HepG2 (cell line): Measurements from ENCODE around the gene FRMD8. TPM values are rescaled to one million over a fixed set of nuclear protein-coding genes. Genes with fewer than 3 reads are reported as not detected.

Source experiments
- HDAC2 ChIP-seq: sonication (generic); formaldehyde crosslinking; IDR thresholded peaks from 2 replicates; pipeline ENCODE4 v1.4.0; 2020; ENCODE audit warnings: missing genetic modification reagents
- PRPF4 ChIP-seq: fragments of 200-400 bp; formaldehyde crosslinking; IDR thresholded peaks from 2 replicates; pipeline ENCODE4 v1.6.1; 2016; ENCODE audit warnings: low read length, low read depth; ENCODE audit not compliant: poor library complexity, severe bottlenecking
- REL ChIP-seq: sonication (generic); formaldehyde crosslinking; conservative IDR thresholded peaks from 2 replicates; pipeline ENCODE4 v1.8.0; 2022; ENCODE audit warnings: mild to moderate bottlenecking, missing genetic modification reagents, moderate library complexity
- TBP ChIP-seq: sonication (generic); formaldehyde crosslinking; IDR thresholded peaks from 2 replicates; pipeline ENCODE4 v1.5.0; 2020; ENCODE audit warnings: missing genetic modification reagents
- ZNF329 ChIP-seq: sonication (generic); formaldehyde crosslinking; IDR thresholded peaks from 2 replicates; pipeline ENCODE4 v1.9.0; 2021; ENCODE audit warnings: low read depth, mild to moderate bottlenecking, missing genetic modification reagents
- ZNF530 ChIP-seq: sonication (generic); formaldehyde crosslinking; IDR thresholded peaks from 2 replicates; pipeline ENCODE4 v1.5.0; 2020; ENCODE audit warnings: low read depth, mild to moderate bottlenecking, missing genetic modification reagents
- ZNF629 ChIP-seq: sonication (generic); formaldehyde crosslinking; conservative IDR thresholded peaks from 2 replicates; pipeline ENCODE4 v1.5.0; 2020; ENCODE audit warnings: missing genetic modification reagents
- ZNF724P ChIP-seq: sonication (generic); formaldehyde crosslinking; IDR thresholded peaks from 2 replicates; pipeline ENCODE4 v1.8.0; 2022; ENCODE audit warnings: missing genetic modification reagents, borderline replicate concordance
- polyA plus RNA-seq, 8 experiments: library from polyadenylated mRNA; depleted of rRNA in 3 of 8; stranded (reverse) in 7 of 8; unstranded in 1 of 8; fragments of >200 nt; fragmentation: Illumina TruSeq in 4 of 8; extraction: Trizol in 4 of 8; gene quantifications; 2 replicates each; pipeline versions ENCODE4 v1.2.1 to v1.2.3, GENCODE V29; 2011 to 2016; ENCODE audit warnings: low read depth in 4 of 8, missing spikeins in 1 of 8, mixed read lengths in 1 of 8; ENCODE audit not compliant: insufficient read depth in 1 of 8
- total RNA-seq, 5 experiments: library from RNA; depleted of rRNA; stranded (reverse); fragments of >200 nt; fragmentation: Illumina TruSeq; extraction: Trizol; gene quantifications; 2 replicates each; pipeline ENCODE4 v1.2.3, GENCODE V29; 2016; ENCODE audit warnings: low read depth in 1 of 5
- TF ChIP-seq, protein P1 (sequence below): sonication (generic); formaldehyde crosslinking; conservative IDR thresholded peaks from 2 replicates; pipeline ENCODE4 v1.4.0; 2020; ENCODE audit warnings: mild to moderate bottlenecking, missing genetic modification reagents, moderate library complexity
- TF ChIP-seq, protein P2 (sequence below): sonication (generic); formaldehyde crosslinking; IDR thresholded peaks from 2 replicates; pipeline ENCODE4 v1.4.0; 2020; ENCODE audit warnings: missing genetic modification reagents, low read depth, mild to moderate bottlenecking, borderline replicate concordance
- TF ChIP-seq, protein P3 (sequence below): sonication (generic); formaldehyde crosslinking; IDR thresholded peaks from 2 replicates; pipeline ENCODE4 v1.4.0; 2020; ENCODE audit warnings: missing genetic modification reagents
- TF ChIP-seq, protein P4 (sequence below): sonication (generic); formaldehyde crosslinking; IDR thresholded peaks from 2 replicates; pipeline ENCODE4 v1.8.0; 2022; ENCODE audit warnings: mild to moderate bottlenecking, missing genetic modification reagents, borderline replicate concordance

FRMD8 gene
- total and polyA plus RNA-seq, 2 of the 13 experiments (the other 11 are each of a cell fraction or from before 2014, with no cell fraction given): 5.8 to 20.6 TPM

DNA sequence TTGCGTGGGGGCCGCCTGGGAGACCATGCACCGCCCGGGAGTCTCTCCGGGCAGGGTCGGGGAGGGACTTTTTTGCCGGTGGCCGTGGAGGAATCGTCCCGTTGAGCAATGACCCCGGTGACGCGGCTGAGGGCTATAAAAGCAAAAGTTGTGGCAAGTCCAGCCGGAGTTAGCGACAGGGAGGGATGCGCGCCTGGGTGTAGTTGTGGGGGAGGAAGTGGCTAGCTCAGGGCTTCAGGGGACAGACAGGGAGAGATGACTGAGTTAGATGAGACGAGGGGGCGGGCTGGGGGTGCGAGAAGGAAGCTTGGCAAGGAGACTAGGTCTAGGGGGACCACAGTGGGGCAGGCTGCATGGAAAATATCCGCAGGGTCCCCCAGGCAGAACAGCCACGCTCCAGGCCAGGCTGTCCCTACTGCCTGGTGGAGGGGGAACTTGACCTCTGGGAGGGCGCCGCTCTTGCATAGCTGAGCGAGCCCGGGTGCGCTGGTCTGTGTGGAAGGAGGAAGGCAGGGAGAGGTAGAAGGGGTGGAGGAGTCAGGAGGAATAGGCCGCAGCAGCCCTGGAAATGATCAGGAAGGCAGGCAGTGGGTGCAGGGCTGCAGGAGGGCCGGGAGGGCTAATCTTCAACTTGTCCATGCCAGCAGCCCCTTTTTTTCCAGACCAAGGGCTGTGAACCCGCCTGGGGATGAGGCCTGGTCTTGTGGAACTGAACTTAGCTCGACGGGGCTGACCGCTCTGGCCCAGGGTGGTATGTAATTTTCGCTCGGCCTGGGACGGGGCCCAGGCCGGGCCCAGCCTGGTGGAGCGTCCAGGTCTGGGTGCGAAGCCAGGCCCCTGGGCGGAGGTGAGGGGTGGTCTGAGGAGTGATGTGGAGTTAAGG lies 36.4 kb downstream of the FRMD8 start, which contains the start of gene NEAT1 (continued):
- peak; percentile 34; the same call in 1 of the 2 replicates for TF ChIP-seq TBP
- peak; percentile 38; the same call in 1 of the 2 replicates for TF ChIP-seq HDAC2 (CRISPR knock-in tag)
- peak; percentile 76; the same call in 1 of the 2 replicates for TF ChIP-seq ZNF329
- peak; percentile 42 for TF ChIP-seq ZNF629 (CRISPR knock-in tag)
- TF ChIP-seq REL: no peak
- no peak for TF ChIP-seq ZNF530 (CRISPR knock-in tag)
- peak; percentile 53; the same call in 1 of the 2 replicates for TF ChIP-seq ZNF724P (CRISPR knock-in tag)
- TF ChIP-seq, protein P1, sequence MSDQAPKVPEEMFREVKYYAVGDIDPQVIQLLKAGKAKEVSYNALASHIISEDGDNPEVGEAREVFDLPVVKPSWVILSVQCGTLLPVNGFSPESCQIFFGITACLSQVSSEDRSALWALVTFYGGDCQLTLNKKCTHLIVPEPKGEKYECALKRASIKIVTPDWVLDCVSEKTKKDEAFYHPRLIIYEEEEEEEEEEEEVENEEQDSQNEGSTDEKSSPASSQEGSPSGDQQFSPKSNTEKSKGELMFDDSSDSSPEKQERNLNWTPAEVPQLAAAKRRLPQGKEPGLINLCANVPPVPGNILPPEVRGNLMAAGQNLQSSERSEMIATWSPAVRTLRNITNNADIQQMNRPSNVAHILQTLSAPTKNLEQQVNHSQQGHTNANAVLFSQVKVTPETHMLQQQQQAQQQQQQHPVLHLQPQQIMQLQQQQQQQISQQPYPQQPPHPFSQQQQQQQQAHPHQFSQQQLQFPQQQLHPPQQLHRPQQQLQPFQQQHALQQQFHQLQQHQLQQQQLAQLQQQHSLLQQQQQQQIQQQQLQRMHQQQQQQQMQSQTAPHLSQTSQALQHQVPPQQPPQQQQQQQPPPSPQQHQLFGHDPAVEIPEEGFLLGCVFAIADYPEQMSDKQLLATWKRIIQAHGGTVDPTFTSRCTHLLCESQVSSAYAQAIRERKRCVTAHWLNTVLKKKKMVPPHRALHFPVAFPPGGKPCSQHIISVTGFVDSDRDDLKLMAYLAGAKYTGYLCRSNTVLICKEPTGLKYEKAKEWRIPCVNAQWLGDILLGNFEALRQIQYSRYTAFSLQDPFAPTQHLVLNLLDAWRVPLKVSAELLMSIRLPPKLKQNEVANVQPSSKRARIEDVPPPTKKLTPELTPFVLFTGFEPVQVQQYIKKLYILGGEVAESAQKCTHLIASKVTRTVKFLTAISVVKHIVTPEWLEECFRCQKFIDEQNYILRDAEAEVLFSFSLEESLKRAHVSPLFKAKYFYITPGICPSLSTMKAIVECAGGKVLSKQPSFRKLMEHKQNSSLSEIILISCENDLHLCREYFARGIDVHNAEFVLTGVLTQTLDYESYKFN (CRISPR knock-in tag): no peak; the same call in 1 of the 2 replicates
- TF ChIP-seq, protein P2, sequence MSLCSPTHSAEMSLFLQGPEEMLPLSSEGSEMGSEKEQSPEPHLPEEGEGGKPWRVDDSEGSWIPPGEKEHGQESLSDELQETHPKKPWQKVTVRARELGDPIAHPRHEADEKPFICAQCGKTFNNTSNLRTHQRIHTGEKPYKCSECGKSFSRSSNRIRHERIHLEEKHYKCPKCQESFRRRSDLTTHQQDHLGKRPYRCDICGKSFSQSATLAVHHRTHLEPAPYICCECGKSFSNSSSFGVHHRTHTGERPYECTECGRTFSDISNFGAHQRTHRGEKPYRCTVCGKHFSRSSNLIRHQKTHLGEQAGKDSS (CRISPR knock-in tag): 0 out of 2 replicates have a peak, but pooled peaks have one; percentile 56
- peak; percentile 80 for TF ChIP-seq PRPF4
- TF ChIP-seq, protein P3, sequence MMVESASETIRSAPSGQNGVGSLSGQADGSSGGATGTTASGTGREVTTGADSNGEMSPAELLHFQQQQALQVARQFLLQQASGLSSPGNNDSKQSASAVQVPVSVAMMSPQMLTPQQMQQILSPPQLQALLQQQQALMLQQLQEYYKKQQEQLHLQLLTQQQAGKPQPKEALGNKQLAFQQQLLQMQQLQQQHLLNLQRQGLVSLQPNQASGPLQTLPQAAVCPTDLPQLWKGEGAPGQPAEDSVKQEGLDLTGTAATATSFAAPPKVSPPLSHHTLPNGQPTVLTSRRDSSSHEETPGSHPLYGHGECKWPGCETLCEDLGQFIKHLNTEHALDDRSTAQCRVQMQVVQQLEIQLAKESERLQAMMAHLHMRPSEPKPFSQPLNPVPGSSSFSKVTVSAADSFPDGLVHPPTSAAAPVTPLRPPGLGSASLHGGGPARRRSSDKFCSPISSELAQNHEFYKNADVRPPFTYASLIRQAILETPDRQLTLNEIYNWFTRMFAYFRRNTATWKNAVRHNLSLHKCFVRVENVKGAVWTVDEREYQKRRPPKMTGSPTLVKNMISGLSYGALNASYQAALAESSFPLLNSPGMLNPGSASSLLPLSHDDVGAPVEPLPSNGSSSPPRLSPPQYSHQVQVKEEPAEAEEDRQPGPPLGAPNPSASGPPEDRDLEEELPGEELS (CRISPR knock-in tag): peak; percentile 51; the same call in 1 of the 2 replicates
- TF ChIP-seq, protein P4, sequence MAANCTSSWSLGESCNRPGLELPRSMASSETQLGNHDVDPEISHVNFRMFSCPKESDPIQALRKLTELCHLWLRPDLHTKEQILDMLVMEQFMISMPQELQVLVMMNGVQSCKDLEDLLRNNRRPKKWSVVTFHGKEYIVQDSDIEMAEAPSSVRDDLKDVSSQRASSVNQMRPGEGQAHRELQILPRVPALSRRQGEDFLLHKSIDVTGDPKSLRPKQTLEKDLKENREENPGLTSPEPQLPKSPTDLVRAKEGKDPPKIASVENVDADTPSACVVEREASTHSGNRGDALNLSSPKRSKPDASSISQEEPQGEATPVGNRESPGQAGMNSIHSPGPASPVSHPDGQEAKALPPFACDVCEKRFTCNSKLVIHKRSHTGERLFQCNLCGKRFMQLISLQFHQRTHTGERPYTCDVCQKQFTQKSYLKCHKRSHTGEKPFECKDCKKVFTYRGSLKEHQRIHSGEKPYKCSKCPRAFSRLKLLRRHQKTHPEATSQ (CRISPR knock-in tag): no peak
